Ammon's horn (tissue), 1 donor: ENCODE data around the gene FAM53B.

Experiments used
- DNase-seq: peaks from one replicate; pipeline ENCODE4 v3.0.0-alpha.2; 2016; ENCODE audit warnings: low spot score

Gene FAM53B

DNA sequence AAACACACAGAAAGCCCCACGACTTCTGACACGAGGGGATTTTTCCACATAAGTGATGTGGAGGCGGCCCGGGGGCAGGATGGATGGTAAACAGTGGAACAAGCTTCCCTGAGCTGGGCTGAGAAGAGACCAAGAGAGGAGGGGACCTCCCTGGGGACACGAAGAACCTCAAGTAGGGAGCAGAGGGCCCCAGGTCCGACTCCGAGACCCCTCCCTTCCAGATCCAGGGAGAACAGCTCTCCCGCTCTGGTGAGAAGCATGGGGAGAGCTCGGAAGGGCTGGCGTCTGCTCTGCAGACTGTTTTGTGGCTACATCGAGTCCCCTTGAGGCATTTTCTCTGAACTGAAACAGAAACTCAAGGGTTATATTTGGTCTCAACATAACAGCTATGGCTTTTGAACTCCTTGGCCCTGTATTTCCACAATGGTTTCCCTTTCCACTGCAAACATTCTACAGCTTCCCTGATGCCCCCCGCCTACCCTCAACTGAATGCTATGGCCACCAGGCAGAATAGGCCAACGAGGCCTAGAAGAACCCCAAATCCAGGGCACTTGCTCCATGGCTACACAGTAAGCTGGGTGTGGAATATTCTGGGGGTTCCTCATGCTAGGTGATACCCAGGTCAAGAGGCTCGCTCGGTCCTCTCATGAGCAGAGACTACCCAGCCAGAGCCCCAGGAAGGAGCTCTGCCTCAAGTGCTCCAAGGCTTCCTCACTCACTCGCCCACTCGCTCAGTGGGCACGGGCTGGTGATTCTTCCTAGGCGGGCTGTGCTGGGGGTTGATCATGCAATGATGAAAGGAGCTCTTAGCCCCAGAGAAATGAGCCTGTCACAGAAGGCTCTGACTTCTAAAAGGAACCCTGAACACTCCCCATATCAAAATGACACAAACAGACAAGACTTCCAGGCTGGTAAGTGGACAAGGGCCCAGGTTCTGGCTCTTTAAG lies 47.5 kb downstream of the FAM53B start:
- DNase-seq: no peak

DNA sequence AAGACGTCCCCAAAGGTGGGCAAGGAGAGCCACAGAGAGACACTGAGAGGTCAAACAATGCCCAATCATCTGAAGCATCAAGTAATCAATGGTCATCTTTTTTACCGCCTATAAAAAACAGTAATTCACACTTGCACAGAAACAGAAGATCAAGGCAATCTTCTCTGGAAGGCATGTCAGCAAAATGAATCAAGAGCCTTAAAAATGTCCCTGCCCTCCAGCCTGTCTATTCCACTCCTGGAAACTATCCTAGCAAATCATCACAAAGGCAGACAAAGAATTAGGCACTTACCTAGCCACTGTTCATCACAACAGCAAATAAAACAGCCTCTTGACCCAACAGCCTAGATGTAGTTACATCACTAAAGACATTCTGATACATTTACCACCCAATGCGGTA lies 48.9 kb downstream of the FAM53B start:
- no peak for DNase-seq

DNA sequence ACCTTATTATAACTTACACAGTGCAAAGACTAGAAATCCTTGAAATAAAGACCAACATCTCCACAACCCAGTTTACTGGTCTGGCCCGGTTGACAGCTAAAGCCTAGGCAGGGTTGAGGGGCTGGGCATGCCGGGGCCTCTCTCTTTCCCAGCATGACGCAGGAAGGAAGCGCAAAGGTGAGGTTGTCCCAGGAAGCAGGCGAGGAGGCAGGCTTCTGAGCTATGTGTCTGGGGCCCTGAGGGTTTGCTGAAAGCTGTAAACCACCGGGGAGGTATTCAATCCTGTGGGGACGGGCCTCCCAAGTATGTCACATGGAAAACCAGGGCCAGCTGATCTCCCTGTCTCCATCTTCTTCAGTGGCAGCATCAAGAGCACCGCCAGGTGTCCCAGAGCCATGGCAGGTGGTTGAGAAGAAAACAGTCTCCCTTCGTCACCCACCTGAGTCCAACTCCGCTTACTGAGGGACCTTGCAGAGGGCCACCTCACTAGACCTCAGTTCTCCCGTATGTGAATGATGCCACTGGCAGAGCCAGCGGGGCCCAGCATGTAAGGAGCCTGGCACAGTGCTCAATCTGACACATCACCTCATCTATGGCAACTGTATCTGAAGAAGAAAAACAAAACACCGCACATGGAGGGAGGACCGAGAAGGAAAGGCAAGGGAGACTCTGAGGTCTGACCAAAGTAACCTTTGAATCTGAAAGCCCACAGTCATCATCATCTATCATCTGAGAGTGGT lies 49.5 kb downstream of the FAM53B start:
- DNase-seq: no peak

DNA sequence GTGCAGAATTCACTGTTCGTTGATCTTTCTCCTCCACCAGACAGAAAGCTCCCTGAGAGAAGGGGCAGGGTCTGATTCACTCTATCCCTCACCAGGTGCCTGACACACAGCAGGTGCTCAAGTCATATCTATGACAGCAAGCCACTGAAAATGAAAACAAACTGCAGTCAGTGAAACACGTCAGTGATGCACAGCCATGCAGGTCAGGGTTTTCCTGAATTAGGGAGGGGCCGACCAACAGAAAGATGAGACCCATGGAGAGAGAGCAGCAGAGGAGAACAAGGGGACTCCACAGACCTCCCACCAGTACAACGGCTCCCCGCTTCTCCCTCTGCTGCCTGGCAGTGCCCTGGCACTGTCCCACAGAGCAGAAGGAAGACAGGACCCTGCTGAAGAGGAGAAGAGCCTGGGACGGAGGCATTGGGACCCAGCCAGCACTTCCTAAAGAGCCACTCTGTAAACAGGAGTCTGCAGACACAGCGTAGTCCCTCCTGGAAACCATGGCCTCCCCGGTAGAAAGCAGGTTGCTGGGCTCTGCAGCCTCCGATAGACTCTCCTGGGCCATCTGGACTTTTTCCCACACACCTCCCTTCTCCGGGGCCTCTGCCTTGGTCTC lies 50.3 kb downstream of the FAM53B start:
- peak; percentile 73 for DNase-seq

DNA sequence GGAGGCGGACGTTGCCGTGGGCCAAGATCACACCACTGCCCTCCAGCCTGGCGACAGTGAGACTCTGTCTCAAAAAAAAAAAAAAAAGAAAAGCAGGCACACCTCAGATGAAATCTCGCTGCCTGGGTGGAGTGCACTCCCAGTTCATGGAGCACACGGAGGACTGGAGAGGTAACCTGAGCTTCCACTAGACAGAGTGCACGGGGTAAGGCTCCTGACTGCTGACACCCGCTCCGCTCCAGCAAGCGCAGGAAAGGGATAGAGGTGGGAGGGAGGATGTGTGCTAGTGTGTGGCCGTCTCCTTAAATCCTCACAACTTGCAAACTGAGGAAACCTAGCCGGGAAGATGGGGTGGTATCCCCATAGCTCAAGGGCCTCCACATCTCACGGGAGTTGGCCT lies 50.8 kb downstream of the FAM53B start:
- no peak for DNase-seq

DNA sequence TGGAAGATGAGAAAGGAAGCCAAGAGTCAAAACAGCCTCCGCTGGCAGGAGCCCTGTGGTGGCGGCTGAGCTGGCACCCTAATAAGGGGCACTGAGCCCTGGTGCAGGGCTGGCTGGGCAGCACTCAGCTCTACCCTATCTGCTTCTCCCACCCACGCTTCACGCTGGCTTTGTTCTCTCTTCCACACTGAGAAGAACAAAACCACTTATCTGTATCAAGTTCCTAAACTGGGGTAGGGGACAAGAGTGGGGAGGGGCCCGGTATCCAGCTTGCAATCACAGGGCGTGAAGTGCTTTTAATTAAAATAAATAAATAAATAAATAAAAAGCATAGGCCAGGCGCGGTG lies 52.1 kb downstream of the FAM53B start:
- DNase-seq: no peak

DNA sequence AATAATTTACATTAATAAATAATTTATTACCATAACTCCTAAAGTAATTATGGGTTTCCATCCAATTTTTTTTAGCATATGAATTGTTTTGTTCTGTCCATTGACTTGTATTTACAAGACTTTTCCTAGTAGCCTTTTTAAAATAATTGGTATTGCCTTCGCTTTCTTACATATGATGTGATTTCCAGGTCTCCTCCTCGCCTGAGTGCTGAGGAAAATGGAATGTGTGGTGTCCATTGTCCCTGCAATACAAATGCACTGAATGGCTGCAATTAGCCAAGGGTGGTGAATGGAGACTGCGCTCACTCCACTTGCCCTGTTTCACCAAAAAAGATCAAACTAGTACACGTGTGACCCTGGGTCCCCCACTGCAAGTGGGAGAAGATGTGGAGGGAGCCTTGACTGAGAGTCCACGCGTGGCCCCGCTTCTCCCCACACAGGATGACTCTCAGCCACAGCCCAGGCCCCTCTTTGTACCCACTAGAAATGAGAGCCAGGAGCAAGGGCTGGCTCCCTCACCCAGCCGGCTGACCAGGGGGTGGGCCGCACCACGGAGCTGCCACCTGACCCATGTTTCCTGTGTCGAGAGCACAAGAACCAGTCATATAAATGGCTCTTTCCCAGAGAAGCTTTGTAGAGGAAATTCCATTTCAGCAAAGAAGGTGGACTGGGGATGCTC lies 52.6 kb downstream of the FAM53B start:
- DNase-seq: no peak

DNA sequence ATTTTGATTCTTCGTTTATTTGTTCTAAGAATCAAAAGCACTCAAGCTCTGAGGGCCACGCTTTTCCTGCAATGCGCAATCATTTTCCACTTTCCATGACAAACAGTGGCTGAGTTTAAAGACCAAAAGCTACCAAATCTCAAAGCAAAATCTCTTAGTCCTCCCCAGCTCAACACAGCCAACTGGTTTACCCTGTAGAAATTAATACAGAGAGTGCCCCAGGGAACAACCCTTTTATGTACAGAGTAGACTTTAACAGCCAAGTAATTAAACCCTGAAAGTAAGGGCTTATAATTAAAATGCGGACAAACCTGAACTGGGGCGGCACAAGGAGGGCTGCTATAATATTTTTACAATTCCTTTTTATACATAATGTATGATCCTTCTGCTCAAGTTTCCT lies 53.2 kb downstream of the FAM53B start:
- DNase-seq: no peak

DNA sequence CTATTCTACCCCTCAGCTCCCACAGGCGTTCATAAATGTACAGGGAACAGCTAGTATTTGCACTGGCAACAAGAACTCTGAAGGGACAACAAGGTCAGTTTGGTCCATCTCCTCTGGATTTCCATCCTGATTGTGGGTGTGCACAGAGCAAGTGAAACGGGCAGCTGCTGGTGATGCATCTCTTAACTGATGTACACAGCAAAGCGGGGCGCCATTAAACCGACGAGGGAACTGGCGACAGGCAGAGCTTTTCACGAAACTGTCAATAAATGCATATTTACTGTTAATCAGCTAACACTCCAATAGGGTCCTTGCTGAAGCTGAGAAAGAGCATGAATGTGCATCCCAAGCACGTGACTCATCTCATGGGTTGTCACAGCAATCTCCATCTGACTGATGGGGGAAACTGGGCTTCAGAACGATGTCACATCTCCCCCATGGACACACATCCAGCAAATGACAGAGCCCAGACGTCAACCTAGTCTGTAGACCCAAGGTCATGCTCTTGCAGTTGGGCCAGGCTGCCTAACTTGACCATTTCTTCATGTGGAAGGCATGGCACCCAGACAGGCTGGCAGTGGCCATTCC lies 54.2 kb downstream of the FAM53B start:
- DNase-seq: no peak

DNA sequence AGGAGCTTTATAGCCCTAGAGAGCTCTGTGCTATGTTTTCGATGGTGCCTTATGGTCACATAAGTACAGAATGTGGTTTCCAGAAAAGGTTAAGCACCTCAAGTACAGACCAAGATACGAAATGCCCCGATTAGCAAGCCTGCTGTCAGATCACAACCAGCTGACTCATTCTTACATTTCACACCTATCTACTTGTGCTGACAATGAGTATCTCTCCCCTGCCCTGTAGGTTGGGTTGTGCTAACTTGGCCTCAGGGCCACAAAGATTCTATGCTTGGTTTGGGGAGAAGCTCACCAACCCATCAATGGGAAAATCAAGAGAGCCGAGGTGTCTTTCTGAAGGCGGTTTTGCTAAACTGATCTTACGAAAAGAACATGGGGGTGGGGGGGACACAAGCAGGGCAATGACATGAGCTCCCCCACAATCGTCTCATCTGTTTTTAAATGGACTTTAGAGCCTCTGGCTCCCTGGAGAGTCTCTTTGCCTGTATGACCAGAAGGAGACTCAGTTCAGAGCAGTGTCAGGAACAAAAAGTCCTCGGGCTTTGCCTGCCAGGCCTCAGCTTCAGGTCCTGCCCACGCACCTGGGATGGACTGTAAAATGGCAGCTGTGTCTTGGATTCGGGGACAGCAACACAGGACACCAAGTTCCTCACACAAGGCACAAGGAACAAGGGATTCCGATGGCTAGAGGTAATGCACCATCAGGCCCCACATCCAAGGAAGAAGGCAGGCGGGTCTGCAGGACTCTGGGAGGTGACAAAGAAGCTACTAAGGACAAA lies 55.1 kb downstream of the FAM53B start:
- DNase-seq: no peak

DNA sequence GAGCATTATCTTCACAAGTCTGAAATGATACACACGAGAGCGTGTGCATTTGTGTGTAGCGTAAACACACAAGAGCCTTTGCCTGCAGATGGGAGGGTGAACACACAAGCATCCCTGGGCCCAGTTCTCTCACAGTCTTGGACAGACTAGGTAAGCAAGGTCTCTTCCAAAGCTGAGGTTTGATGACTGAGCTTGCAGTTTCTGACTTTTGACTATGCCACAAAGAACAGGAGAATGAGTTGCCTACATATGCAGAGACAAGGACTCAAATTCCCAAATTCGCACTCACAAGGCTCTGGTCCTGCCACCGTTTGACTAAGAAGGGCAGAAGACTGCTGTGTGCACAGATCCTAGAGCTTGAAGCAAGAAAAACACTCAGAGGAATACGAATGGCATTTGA lies 55.8 kb downstream of the FAM53B start:
- DNase-seq: no peak

DNA sequence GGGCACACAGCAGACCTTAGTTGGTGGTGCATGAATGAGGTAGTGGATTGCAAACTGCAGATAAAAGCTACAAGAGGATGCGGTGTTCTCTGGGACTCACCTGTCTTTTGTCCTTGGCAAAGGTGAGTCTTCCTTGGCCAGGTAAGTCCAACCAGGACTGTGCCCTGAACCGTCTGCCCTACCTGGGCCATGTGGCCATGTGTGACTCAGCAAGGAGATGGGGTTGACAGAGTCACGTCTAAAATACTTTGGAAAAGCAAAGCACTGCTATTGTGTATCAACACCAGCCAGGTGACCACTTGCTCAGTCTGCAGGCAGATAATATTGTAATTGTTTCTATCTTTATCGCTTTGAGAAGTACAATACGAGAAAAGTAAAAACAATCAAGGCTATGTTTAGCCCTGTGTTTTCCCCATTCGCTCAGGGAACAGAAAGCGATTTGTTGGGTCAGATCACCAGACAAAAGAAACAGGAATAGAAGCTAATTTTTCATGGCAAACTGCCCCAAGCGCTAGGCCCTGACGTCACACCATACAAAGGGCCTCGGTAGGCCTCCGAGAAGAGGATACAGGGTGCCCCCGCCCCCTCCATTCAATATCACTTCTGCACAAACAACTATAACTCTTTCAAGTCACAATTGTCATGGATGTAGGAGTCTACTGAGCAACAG lies 57.3 kb downstream of the FAM53B start:
- peak; percentile 94 for DNase-seq

DNA sequence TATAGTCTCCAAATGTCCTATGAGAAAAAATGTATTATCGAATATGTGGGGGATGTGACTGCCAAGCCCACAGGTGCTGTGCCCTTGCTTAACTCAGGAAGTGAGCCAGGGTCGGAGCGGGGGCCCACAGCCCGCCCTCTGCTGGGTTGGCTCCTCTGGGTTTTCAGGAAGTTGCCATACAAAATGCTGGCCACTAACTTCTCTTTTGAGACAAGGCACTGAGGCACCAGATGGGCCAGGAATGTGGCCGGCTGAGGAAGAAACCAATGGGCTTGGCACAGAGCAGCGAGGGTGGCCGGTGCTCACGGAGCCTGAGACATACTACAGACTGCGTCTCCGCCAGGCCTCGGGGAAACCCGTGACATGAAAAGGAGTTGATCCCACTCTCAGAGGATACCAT lies 58.9 kb downstream of the FAM53B start:
- peak; percentile 84 for DNase-seq

DNA sequence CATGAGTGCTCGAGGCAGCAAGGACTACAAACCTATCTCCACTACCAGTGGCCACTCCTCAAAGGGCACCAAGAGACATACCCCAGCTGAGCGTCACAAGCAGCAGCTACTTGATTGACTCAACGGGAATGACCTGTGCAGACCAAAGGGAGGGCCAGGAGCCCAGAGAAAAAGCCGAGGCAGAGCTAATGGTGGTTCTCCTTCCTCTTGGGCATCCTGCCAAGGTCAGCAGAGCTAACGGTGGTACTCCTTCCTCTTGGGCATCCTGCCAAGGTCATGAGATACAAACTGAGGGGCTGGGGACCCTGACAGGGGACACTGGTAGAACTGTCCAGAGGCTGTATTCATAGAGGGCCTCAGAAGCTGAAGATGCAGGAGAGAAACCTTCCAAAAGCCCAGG lies 60.4 kb downstream of the FAM53B start:
- DNase-seq: no peak

DNA sequence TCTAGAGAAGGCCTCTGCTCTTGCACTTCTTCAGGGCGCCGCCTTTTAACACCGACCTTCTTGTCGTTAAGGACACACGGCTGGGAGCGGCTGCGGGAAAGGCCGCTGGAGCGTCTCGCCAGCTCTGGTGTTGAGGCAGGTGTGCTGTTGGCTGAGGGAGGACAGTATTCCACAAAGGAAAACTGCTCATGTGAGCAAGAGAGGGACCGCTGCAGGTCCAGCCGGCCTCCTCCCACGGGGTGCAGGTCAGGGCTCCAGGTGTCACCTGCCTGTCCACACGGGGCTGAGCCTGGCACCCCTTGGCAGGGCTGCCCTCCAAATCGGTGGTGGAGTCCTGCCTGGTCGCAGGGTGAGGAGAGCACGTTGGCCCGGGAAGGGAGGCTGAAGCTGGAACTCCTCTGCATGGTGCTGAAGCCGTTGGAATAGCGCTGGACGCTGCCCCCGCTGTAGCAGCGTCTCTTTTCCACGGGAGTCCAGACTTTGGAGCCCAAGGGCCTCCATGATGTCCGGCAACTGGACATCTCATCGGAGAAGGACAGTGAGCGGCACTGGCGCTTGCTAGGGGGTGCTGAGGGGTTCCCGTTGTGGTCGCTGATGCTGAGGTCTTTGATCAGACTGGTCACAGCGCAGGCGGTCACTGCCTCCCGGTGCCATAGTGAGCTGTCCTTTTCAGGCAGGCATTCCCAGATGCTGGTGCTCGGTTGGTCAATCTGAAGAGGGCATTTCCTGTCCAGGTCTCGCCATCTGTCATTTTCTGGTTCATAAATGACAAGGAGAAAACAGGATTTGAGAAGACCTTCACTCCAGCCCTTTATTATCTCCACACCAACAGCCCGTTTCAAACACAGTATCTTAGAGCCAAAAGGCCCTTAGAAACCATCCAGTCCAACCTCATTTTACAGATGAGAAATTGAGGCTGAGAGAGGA lies 62.3 kb downstream of the FAM53B start:
- no peak for DNase-seq

DNA sequence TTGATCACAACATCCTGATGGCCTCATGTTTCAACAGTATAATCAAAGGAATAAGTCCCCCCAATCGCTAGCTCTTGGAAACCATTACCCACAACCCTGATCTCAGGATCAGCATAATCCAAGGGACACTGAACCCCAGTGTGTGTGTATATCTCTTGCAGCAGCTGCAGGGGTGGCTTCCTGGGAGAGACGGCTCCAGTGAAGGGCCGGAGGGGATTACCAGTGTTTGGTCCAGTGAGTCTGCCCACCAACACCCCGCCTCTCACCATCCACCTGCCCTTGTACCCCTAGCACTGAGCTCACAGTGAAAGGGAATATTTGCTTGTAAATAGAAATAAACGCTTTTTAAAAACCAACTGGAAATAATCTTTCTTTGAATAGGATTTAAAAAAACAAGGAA lies 63.1 kb downstream of the FAM53B start:
- no peak for DNase-seq

DNA sequence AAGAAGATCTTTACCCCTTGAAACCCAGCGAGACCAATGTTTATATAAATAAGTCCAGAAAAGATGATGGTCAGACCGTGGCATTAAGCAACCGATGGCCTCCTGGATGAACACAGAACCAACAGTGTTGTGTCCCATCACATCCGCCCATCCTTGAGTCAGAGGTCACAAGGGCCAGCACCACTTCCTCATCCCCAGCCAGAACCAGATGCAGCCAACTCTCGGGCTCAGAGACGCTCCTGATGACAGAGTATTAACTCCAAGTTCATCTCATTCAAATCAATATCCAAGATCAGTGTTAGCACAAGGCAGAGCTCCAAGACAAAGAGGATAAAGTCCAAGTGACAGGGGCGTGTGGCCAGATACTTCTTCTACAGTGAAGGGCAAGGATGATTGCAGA lies 63.5 kb downstream of the FAM53B start:
- peak; percentile 64 for DNase-seq

DNA sequence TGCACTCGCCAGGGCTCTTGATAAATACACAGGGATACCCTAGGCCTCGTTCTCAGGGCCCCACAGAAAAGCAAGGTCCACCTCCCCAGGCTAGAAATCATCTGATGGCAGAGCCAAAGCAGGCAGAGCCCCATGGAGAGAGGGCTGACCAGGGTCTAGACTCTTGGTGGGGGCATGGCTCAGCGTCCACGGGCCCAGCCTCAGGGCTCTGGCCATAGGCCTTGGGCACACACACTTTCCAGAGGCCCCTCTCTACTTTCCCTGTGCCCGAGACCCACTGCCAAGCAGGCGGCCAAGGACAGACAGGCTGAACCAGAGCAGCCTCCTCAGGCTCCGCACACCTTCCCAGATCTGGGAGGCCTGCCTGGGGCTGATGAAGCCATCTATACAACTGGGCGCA lies 64.8 kb downstream of the FAM53B start:
- no peak for DNase-seq

DNA sequence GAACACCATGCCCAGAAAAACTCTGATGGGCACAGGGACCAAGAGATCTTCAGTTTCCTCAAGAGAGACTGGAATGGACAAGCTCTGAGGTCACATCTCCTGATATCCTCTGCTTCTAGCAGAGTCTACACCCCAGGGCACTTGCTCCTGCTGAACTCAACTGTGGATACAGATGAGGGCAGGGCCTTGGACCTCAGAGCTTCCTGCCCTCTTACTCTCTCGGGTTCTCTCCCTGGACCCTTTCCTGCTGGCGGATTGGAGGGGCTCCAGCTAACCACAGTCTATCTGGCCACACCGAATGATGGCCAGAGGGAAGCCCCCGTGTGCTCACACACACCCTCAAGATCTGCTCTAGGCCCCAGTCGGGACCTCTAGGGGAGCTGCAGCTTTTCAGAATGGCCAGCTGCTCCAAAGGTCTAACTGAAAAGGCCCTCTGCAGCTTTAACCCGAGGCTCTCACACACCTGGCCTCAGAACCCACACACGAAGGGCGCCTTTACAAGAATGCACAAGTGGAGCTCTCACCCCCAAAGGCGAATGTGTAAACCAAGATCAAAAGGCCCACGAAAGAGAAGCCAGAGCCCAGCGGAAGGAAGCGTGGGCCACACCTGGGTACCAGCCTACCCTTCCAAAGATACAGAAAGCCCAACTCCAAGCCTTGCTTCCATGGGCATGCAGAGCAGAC lies 65.5 kb downstream of the FAM53B start:
- no peak for DNase-seq
